Measurements from ENCODE around the gene C19orf85. TPM values are rescaled to one million over a fixed set of nuclear protein-coding genes. Genes with fewer than 3 reads are reported as not detected.
A peak's percentile ranks its signal among the peaks of the same experiment; 100 is the strongest.

The C19orf85 gene
- total RNA-seq, 1 donor from 2014 or later = not detected

GRCh38 chr19:55442372-55442961, 22.1 kb downstream of the C19orf85 start:
- H3K36me3 ChIP-seq = no peaks in the 10 kb centered on the region
- H3K4me1 ChIP-seq = peaks cover 5% of the 10 kb centered on the region
- H3F3A ChIP-seq (ENCODE audit: low read depth) = peaks cover 32% of the 10 kb centered on the region
- peak overlapping the region; percentile 9 for H3K4me3 ChIP-seq
- H3K4me2 ChIP-seq = peak overlapping the region; percentile 68
- no peak overlapping the region for H3K27ac Mint-ChIP-seq
- H3K79me2 ChIP-seq (ENCODE audit: low read depth) = no peaks in the 10 kb centered on the region
- peaks cover 11% of the 10 kb centered on the region for H3K9me3 Mint-ChIP-seq
- H4K20me1 ChIP-seq (ENCODE audit: low read depth) = peaks cover 40% of the 10 kb centered on the region
- no peak overlapping the region for H2AFZ ChIP-seq (replicated peaks)
- peaks cover 26% of the 10 kb centered on the region for H3K4me1 Mint-ChIP-seq
- H3K36me3 Mint-ChIP-seq = no peaks in the 10 kb centered on the region
- no peak overlapping the region for H3K27ac ChIP-seq
- peaks cover 41% of the 10 kb centered on the region for H3K27me3 Mint-ChIP-seq (ENCODE audit: insufficient read depth, low read depth)
- peak overlapping the region; percentile 71 for H3K4me3 Mint-ChIP-seq
- TF ChIP-seq EZH2 (IDR thresholded peaks at IDR 0.05) = no peak
- TF ChIP-seq CTCF (IDR thresholded peaks at IDR 0.05) = no peak
- TF ChIP-seq EZH2phosphoT487 (IDR thresholded peaks at IDR 0.05) = no peak
- peaks cover 100% of the 10 kb centered on the region for H3K27me3 ChIP-seq
- H3K9me3 ChIP-seq (ENCODE audit: low read depth) = no peaks in the 10 kb centered on the region
- DNase-seq (ENCODE audit: low spot score) = peak; percentile 48
- no peak overlapping the region for H3K9ac ChIP-seq

- Mint-ChIP-seq H3K27ac (no peak overlapping the region), H3K36me3 (no peaks in the 10 kb centered on the region), H3K4me3 (peak overlapping the region; percentile 68), H3K27me3 (ENCODE audit: insufficient read depth, low read depth) (peaks cover 47% of the 10 kb centered on the region), H3K9me3 (peaks cover 11% of the 10 kb centered on the region), H3K4me1 (peaks cover 26% of the 10 kb centered on the region)
- H3K27ac ChIP-seq = no peak overlapping the region
- DNase-seq (ENCODE audit: low spot score) = peak; percentile 48
- H3K36me3 ChIP-seq = no peaks in the 10 kb centered on the region
- no peak overlapping the region for H2AFZ ChIP-seq (replicated peaks)
- H3K9ac ChIP-seq = no peak overlapping the region
- no peak for TF ChIP-seq CTCF (IDR thresholded peaks at IDR 0.05)
- TF ChIP-seq EZH2phosphoT487 (IDR thresholded peaks at IDR 0.05) = peak; percentile 97
- peak; percentile 98 for TF ChIP-seq EZH2 (IDR thresholded peaks at IDR 0.05)
- H3K4me3 ChIP-seq = no peak overlapping the region
- H3K4me1 ChIP-seq = peaks cover 5% of the 10 kb centered on the region
- H3K4me2 ChIP-seq = peak overlapping the region; percentile 47
- peaks cover 41% of the 10 kb centered on the region for H4K20me1 ChIP-seq (ENCODE audit: low read depth)
- H3K9me3 ChIP-seq (ENCODE audit: low read depth) = no peaks in the 10 kb centered on the region
- peaks cover 96% of the 10 kb centered on the region for H3K27me3 ChIP-seq
- H3F3A ChIP-seq (ENCODE audit: low read depth) = peaks cover 31% of the 10 kb centered on the region
- no peaks in the 10 kb centered on the region for H3K79me2 ChIP-seq (ENCODE audit: low read depth)
These were observed 22.7 kb downstream of the C19orf85 start for GRCh38 chr19:55441692-55442321.

DNA sequence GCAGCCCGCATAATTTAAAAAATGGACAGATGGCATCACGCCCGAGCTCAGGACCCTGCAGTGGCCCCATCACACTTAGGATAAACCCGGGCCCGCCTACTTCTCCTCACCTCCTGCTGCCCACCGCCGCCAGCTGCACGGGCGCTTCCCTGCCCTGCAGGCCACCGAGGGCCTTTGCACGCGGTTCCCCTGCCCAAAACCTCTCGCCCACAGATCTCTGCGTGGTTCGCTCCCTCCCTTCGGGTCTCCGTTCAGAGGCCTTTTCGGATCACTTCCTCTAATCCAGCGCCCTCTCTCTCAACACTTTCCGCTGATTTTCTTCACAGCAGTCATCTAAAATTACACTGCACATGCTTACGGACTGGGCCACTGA, 23.2 kb downstream of the C19orf85 start:
- Histone ChIP-seq H3K4me1 (peaks cover 5% of the 10 kb centered on the region), H3K79me2 (ENCODE audit: low read depth) (no peaks in the 10 kb centered on the region), H3K27ac (no peak overlapping the region), H4K20me1 (ENCODE audit: low read depth) (peaks cover 41% of the 10 kb centered on the region), H3K36me3 (no peaks in the 10 kb centered on the region), H3F3A (ENCODE audit: low read depth) (peaks cover 31% of the 10 kb centered on the region), H3K9me3 (ENCODE audit: low read depth) (no peaks in the 10 kb centered on the region), H3K4me2 (peak overlapping the region; percentile 13), H2AFZ (replicated peaks) (no peak overlapping the region), H3K4me3 (no peak overlapping the region), H3K27me3 (peaks cover 91% of the 10 kb centered on the region), H3K9ac (no peak overlapping the region)
- H3K9me3 Mint-ChIP-seq = peaks cover 11% of the 10 kb centered on the region
- H3K36me3 Mint-ChIP-seq = no peaks in the 10 kb centered on the region
- TF ChIP-seq EZH2phosphoT487 (IDR thresholded peaks at IDR 0.05) = no peak
- no peak for TF ChIP-seq CTCF (IDR thresholded peaks at IDR 0.05)
- TF ChIP-seq EZH2 (IDR thresholded peaks at IDR 0.05) = no peak
- H3K27ac Mint-ChIP-seq = no peak overlapping the region
- no peak for DNase-seq (ENCODE audit: low spot score)
- H3K4me3 Mint-ChIP-seq = peak overlapping the region; percentile 68
- H3K27me3 Mint-ChIP-seq (ENCODE audit: insufficient read depth, low read depth) = peaks cover 47% of the 10 kb centered on the region
- peaks cover 26% of the 10 kb centered on the region for H3K4me1 Mint-ChIP-seq
